Measurements from ENCODE around the gene PRMT5. TPM values are rescaled to one million over a fixed set of nuclear protein-coding genes. Genes with fewer than 3 reads are reported as not detected.
A peak's percentile ranks its signal among the peaks of the same experiment; 100 is the strongest.

PRMT5 gene
- total and polyA plus RNA-seq, 3 experiments from 2014 or later: 41.3 to 200 (median 191) TPM

DNA sequence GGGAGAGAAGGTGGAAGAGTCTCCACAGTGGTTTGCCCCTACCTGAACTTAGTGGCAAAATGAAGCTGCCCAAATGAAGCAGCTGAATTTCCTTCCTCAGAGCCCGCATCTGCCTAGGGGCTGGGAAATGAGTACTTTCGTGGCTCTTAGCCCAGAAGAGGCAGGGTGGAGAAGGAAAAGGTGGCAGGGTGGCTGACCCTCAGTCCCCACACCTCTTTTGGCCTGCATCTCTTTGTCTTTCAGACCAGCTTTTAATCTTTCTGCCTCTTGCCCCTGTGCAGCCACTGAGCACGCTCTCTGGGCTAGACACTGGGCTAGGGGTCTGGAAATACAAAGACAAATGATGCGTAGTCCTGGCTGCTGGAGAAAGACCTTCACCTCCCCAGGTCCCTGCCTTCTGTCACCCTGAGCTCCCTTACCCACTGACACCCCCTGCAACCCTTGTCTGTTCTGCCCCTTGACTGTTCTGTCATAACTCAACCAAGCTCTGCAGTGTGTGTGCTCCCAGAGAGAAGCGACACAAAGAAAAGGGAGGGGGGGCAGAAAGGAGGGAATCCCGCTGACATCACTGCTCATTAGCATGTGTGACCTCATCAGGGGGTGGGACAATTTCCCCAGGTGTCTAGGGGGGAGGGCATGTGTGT lies 46.5 kb downstream of the PRMT5 start:
- ChIA-PET POLR2A (interaction anchor here (0.6 to 1.7 kb wide), 5 partner anchors 9 to 48 kb away, joined by 3 to 8 read pairs (median 3); partner anchors contain the start of genes LRP10 and RBM23), CTCF (interaction anchor here (0.9 to 10.6 kb wide), 7 partner anchors 11 to 174 kb away, joined by 3 to 110 read pairs (median 6); partner anchors contain the start of genes CDH24, LRP10 and RBM23)
- Mint-ChIP-seq H3K9me3 (no peaks in the 10 kb centered on the region), H3K4me3 (no peak overlapping the region), H3K4me1 (peaks cover 19 to 51% (median 24%) of the 10 kb centered on the region in 3 donors), H3K27ac (peak overlapping the region in 3 of 8 donors; percentile 61 to 95 (median 64)), H3K36me3 (peaks cover 4 to 24% (median 8%) of the 10 kb centered on the region in 3 donors), H3K27me3 (peaks cover 0 to 1% of the 10 kb centered on the region in 2 donors)
- H3K27ac ChIP-seq (ENCODE audit: low read depth, low read length): no peak overlapping the region
- H3K27me3 ChIP-seq (ENCODE audit: insufficient read depth, low read length, poor library complexity, severe bottlenecking): no peaks in the 10 kb centered on the region
- H3K4me3 ChIP-seq (ENCODE audit: low read length): no peak overlapping the region
- DNase-seq: peak in 2 of 5 donors; percentile 29 to 60
- H3K9me3 ChIP-seq (ENCODE audit: low read length): no peaks in the 10 kb centered on the region
- peaks cover 9% of the 10 kb centered on the region for H3K36me3 ChIP-seq (ENCODE audit: insufficient read depth, low read length)
- peaks cover 27% of the 10 kb centered on the region for H3K4me1 ChIP-seq (ENCODE audit: insufficient read depth, low read length)

DNA sequence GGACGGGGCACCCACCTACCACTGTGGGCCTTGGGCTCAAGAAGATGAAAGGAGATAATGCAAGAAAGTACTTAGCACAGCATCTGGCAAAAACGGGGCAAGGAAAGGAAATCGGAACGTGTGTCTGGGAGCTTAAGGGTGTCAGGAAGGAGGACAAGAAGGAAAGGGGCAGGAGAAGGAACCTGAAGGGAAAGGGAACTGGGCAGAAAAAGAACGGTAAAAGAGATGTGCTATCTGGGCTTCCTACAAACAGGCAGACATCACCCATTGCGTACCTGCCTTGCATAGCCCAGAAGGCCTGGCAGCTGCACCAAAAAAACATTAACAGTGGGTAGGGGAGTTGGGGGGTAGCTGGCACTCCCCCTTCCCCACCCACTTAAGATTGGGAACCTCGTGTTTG lies 47.1 kb downstream of the PRMT5 start:
- POLR2A ChIA-PET: interaction anchor here (0.6 to 1.7 kb wide), 4 partner anchors 9 to 47 kb away, joined by 3 to 8 read pairs (median 3); partner anchors contain the start of gene RBM23
- DNase-seq: no peak
- Histone ChIP-seq H3K27me3 (ENCODE audit: insufficient read depth, low read length, poor library complexity, severe bottlenecking) (no peaks in the 10 kb centered on the region), H3K9me3 (ENCODE audit: low read length) (no peaks in the 10 kb centered on the region), H3K27ac (ENCODE audit: low read depth, low read length) (no peak overlapping the region), H3K36me3 (ENCODE audit: insufficient read depth, low read length) (peaks cover 15% of the 10 kb centered on the region), H3K4me1 (ENCODE audit: insufficient read depth, low read length) (peaks cover 22% of the 10 kb centered on the region), H3K4me3 (ENCODE audit: low read length) (no peak overlapping the region)
- no peaks in the 10 kb centered on the region for H3K9me3 Mint-ChIP-seq
- H3K4me1 Mint-ChIP-seq: peaks cover 13 to 45% (median 20%) of the 10 kb centered on the region in 3 donors
- H3K27me3 Mint-ChIP-seq: peaks cover 0 to under 1% of the 10 kb centered on the region in 2 donors
- peak overlapping the region in 3 of 8 donors; percentile 8 to 84 (median 13) for H3K27ac Mint-ChIP-seq
- peak overlapping the region in 1 of 7 donors; percentile 4 for H3K4me3 Mint-ChIP-seq
- CTCF ChIA-PET: interaction anchor here (0.9 to 10.6 kb wide), 7 partner anchors 10 to 175 kb away, joined by 3 to 110 read pairs (median 5); partner anchors contain the start of genes CDH24, LRP10 and RBM23
- peaks cover 4 to 29% (median 9%) of the 10 kb centered on the region in 3 donors for H3K36me3 Mint-ChIP-seq

DNA sequence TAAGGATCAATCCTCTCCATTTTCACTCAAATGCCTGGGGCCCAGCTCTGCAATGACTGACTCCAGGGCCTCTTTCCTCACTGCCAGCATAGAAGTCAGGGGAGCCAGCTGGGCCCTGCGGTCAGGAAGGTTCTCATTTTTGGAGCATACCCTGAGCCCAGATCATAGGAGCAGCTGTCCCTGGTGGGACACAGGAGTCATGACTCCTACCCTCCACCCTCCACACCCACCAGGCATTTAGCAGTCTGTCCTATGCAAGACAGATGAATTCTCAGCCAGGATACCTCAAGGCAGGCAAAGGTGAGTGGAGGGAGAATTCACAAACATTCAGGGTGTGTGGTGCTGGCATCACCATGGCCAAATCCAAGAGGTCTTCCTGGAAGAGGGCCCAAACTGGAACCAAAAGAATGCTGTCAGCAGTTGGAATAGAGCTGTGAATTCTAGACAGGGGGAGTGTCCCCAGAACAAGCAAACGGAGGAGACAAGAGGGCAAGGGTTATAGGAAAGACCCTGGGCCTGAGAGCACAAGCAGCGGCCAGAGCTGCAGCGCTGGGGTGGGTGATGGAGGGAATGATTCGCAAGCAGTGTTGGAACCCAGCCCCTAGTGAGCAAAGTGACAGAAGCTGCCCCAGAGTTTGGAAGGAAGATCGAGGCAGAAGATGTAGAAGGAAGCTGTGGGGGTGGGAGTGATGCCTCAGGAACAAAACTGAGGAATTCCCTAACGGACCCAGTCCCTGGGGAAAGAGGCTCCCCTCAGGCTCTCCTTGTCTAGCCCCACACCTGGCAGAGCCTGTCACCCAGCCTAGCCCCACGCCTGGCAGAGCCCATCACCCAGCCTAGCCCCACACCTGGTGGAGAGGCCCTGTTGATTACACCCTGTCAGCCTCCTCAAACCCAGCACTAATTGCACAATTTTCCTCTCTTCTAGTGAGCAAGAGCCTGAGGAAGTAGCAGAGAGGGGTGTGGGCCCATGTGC lies 50.6 kb downstream of the PRMT5 start:
- peak overlapping the region in 5 of 8 donors; percentile 29 to 79 (median 64) for H3K27ac Mint-ChIP-seq
- DNase-seq: no peak

DNA sequence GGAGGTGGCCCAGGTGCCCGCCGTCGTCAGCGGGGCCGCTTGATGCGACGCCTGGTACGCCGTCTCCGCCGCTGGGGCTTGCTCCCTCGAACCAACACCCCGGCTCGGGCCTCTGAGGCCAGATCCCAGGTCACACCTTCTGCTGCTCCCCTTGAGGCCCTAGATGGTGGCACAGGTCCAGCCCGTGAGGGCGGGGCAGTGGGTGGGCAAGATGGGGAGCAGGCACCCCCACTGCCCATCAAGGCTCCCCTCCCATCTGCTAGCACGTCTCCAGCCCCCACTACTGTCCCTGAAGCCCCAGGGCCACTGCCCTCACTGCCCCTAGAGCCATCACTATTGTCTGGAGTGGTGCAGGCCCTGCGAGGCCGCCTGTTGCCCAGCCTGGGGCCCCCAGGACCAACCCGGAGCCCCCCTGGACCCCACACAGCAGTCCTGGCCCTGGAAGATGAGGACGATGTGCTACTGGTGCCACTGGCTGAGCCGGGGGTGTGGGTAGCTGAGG lies 52.1 kb downstream of the PRMT5 start:
- Histone ChIP-seq H3K9me3 (ENCODE audit: low read length) (no peaks in the 10 kb centered on the region), H3K4me1 (ENCODE audit: insufficient read depth, low read length) (peaks cover 10% of the 10 kb centered on the region), H3K4me3 (ENCODE audit: low read length) (no peak overlapping the region), H3K27me3 (ENCODE audit: insufficient read depth, low read length, poor library complexity, severe bottlenecking) (no peaks in the 10 kb centered on the region), H3K36me3 (ENCODE audit: insufficient read depth, low read length) (peaks cover 49% of the 10 kb centered on the region), H3K27ac (ENCODE audit: low read depth, low read length) (no peak overlapping the region)
- Mint-ChIP-seq H3K4me3 (no peak overlapping the region), H3K4me1 (peaks cover 20 to 39% (median 27%) of the 10 kb centered on the region in 3 donors), H3K9me3 (no peaks in the 10 kb centered on the region), H3K27ac (no peak overlapping the region), H3K27me3 (no peaks in the 10 kb centered on the region), H3K36me3 (peaks cover 4 to 73% (median 20%) of the 10 kb centered on the region in 3 donors)
- CTCF ChIA-PET: interaction anchor here (1.4 kb wide), 1 partner anchor 9 kb away, joined by 6 read pairs; no protein-coding TSS in a partner anchor
- no peak for DNase-seq
- POLR2A ChIA-PET: no interaction called here

More for the DNA sequence above, 50.6 kb downstream of the PRMT5 start:
- Histone ChIP-seq H3K27me3 (ENCODE audit: insufficient read depth, low read length, poor library complexity, severe bottlenecking) (no peaks in the 10 kb centered on the region), H3K36me3 (ENCODE audit: insufficient read depth, low read length) (peaks cover 46% of the 10 kb centered on the region), H3K4me3 (ENCODE audit: low read length) (no peak overlapping the region), H3K27ac (ENCODE audit: low read depth, low read length) (no peak overlapping the region), H3K9me3 (ENCODE audit: low read length) (no peaks in the 10 kb centered on the region), H3K4me1 (ENCODE audit: insufficient read depth, low read length) (peaks cover 5% of the 10 kb centered on the region)
- ChIA-PET CTCF (interaction anchor here (1.4 kb wide), 1 partner anchor 7 kb away, joined by 6 read pairs; no protein-coding TSS in a partner anchor), POLR2A (no interaction called here)
- peaks cover 10 to 36% (median 18%) of the 10 kb centered on the region in 3 donors for H3K4me1 Mint-ChIP-seq
- H3K4me3 Mint-ChIP-seq: peak overlapping the region in 2 of 7 donors; percentile 43 to 59
- no peaks in the 10 kb centered on the region for H3K9me3 Mint-ChIP-seq
- no peaks in the 10 kb centered on the region for H3K27me3 Mint-ChIP-seq
- peaks cover 4 to 61% (median 18%) of the 10 kb centered on the region in 3 donors for H3K36me3 Mint-ChIP-seq

DNA sequence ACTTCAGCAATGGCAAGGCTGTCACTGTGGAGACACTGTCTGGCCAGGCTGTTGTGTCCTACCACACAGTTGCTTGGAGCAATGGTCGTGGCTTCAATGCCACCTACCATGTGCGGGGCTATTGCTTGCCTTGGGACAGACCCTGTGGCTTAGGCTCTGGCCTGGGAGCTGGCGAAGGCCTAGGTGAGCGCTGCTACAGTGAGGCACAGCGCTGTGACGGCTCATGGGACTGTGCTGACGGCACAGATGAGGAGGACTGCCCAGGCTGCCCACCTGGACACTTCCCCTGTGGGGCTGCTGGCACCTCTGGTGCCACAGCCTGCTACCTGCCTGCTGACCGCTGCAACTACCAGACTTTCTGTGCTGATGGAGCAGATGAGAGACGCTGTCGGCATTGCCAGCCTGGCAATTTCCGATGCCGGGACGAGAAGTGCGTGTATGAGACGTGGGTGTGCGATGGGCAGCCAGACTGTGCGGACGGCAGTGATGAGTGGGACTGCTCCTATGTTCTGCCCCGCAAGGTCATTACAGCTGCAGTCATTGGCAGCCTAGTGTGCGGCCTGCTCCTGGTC lies 53.3 kb downstream of the PRMT5 start:
- peaks cover 10% of the 10 kb centered on the region for H3K4me1 ChIP-seq (ENCODE audit: insufficient read depth, low read length)
- H3K4me3 ChIP-seq (ENCODE audit: low read length): no peak overlapping the region
- H3K27ac ChIP-seq (ENCODE audit: low read depth, low read length): no peak overlapping the region
- Mint-ChIP-seq H3K4me1 (peaks cover 26 to 40% (median 27%) of the 10 kb centered on the region in 3 donors), H3K4me3 (peak overlapping the region in 1 of 7 donors; percentile 10), H3K27ac (peak overlapping the region in 2 of 8 donors; percentile 28 to 81), H3K27me3 (no peaks in the 10 kb centered on the region), H3K36me3 (peaks cover 4 to 76% (median 20%) of the 10 kb centered on the region in 3 donors), H3K9me3 (no peaks in the 10 kb centered on the region)
- no peaks in the 10 kb centered on the region for H3K9me3 ChIP-seq (ENCODE audit: low read length)
- no peaks in the 10 kb centered on the region for H3K27me3 ChIP-seq (ENCODE audit: insufficient read depth, low read length, poor library complexity, severe bottlenecking)
- DNase-seq: no peak
- POLR2A ChIA-PET: interaction anchor here (0.6 kb wide), 1 partner anchor 1227 kb away, joined by 3 read pairs; no protein-coding TSS in a partner anchor
- CTCF ChIA-PET: interaction anchor here (6.9 kb wide), 1 partner anchor 26 kb away, joined by 43 read pairs; no protein-coding TSS in a partner anchor
- H3K36me3 ChIP-seq (ENCODE audit: insufficient read depth, low read length): peaks cover 49% of the 10 kb centered on the region

DNA sequence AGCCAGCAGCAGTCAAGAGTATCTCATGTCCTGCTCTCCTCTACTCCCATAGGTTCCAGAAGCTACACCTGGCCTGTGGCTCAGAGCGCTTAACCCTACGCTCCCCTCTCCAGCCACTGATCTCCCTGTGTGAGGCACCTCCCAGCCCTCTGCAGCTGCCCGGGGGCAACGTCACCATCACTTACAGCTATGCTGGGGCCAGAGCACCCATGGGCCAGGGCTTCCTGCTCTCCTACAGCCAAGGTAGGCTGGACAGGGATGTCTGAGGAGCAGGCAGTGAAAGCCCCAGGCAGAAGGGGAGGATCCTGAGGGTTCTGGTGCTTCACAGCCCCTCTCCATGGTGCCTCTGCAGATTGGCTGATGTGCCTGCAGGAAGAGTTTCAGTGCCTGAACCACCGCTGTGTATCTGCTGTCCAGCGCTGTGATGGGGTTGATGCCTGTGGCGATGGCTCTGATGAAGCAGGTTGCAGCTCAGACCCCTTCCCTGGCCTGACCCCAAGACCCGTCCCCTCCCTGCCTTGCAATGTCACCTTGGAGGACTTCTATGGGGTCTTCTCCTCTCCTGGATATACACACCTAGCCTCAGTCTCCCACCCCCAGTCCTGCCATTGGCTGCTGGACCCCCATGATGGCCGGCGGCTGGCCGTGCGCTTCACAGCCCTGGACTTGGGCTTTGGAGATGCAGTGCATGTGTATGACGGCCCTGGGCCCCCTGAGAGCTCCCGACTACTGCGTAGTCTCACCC lies 54.0 kb downstream of the PRMT5 start:
- no peaks in the 10 kb centered on the region for H3K9me3 Mint-ChIP-seq
- no peak for DNase-seq
- H3K9me3 ChIP-seq (ENCODE audit: low read length): no peaks in the 10 kb centered on the region
- peak overlapping the region in 1 of 8 donors; percentile 81 for H3K27ac Mint-ChIP-seq
- H3K4me3 ChIP-seq (ENCODE audit: low read length): no peak overlapping the region
- H3K36me3 Mint-ChIP-seq: peaks cover 4 to 76% (median 20%) of the 10 kb centered on the region in 3 donors
- H3K27ac ChIP-seq (ENCODE audit: low read depth, low read length): no peak overlapping the region
- peaks cover 16% of the 10 kb centered on the region for H3K4me1 ChIP-seq (ENCODE audit: insufficient read depth, low read length)
- no peaks in the 10 kb centered on the region for H3K27me3 Mint-ChIP-seq
- peaks cover 32 to 47% (median 33%) of the 10 kb centered on the region in 3 donors for H3K4me1 Mint-ChIP-seq
- ChIA-PET CTCF (interaction anchor here (1.1 to 6.9 kb wide), 2 partner anchors 27 to 55 kb away, joined by 3 to 43 read pairs; no protein-coding TSS in a partner anchor), POLR2A (no interaction called here)
- H3K27me3 ChIP-seq (ENCODE audit: insufficient read depth, low read length, poor library complexity, severe bottlenecking): no peaks in the 10 kb centered on the region
- peaks cover 49% of the 10 kb centered on the region for H3K36me3 ChIP-seq (ENCODE audit: insufficient read depth, low read length)
- H3K4me3 Mint-ChIP-seq: peak overlapping the region in 1 of 7 donors; percentile 25

All from CD8-positive, alpha-beta memory T cell (primary cell).